Nephron (organoid): ENCODE measurements around the gene MSH5.

Experiments used
- H3K27ac Mint-ChIP-seq, 3 experiments: 2 replicates each; pipeline ENCODE4 v1.8.0; 2020; ENCODE audit warnings: mixed read lengths in 3 of 3, mild to moderate bottlenecking in 2 of 3, moderate library complexity in 1 of 3
- H3K27me3 Mint-ChIP-seq: 2 replicates; pipeline ENCODE4 v1.8.0; 2021; ENCODE audit warnings: low read depth, mild to moderate bottlenecking, moderate library complexity, mixed read lengths
- H3K36me3 Mint-ChIP-seq: 2 replicates; pipeline ENCODE4 v1.8.0; 2020; ENCODE audit warnings: low read depth, mixed read lengths
- H3K4me1 Mint-ChIP-seq: 2 replicates; pipeline ENCODE4 v1.8.0; 2020; ENCODE audit warnings: mixed read lengths
- H3K4me3 Mint-ChIP-seq, 3 experiments: 2 replicates each; pipeline ENCODE4 v1.8.0; 2020; ENCODE audit warnings: mild to moderate bottlenecking in 3 of 3, mixed read lengths in 3 of 3, moderate library complexity in 2 of 3
- H3K9me3 Mint-ChIP-seq: 2 replicates; pipeline ENCODE4 v1.8.0; 2020; ENCODE audit warnings: mixed read lengths
- TF ChIP-seq, protein P1 (sequence below), 3 experiments: fragments of 200-600 bp; sonication (generic); IDR thresholded peaks; one replicate each; pipeline ENCODE4 v1.5.0; 2021; ENCODE audit warnings: antibody characterized with exemption in 3 of 3; ENCODE audit not compliant: unreplicated experiment in 3 of 3

MSH5 gene

GRCh38 chr6:31720196-31720770, 19.5 kb upstream of the MSH5 start:
- H3K27me3 Mint-ChIP-seq, result peaks cover 4% of the 10 kb centered on the region
- H3K4me3 Mint-ChIP-seq, result no peak overlapping the region
- peaks cover 4% of the 10 kb centered on the region for H3K4me1 Mint-ChIP-seq
- H3K27ac Mint-ChIP-seq, result no peak overlapping the region
- H3K9me3 Mint-ChIP-seq, result no peaks in the 10 kb centered on the region
- peaks cover 10% of the 10 kb centered on the region for H3K36me3 Mint-ChIP-seq
- TF ChIP-seq, protein P1, sequence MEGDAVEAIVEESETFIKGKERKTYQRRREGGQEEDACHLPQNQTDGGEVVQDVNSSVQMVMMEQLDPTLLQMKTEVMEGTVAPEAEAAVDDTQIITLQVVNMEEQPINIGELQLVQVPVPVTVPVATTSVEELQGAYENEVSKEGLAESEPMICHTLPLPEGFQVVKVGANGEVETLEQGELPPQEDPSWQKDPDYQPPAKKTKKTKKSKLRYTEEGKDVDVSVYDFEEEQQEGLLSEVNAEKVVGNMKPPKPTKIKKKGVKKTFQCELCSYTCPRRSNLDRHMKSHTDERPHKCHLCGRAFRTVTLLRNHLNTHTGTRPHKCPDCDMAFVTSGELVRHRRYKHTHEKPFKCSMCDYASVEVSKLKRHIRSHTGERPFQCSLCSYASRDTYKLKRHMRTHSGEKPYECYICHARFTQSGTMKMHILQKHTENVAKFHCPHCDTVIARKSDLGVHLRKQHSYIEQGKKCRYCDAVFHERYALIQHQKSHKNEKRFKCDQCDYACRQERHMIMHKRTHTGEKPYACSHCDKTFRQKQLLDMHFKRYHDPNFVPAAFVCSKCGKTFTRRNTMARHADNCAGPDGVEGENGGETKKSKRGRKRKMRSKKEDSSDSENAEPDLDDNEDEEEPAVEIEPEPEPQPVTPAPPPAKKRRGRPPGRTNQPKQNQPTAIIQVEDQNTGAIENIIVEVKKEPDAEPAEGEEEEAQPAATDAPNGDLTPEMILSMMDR (IDR thresholded peaks at IDR 0.05; ENCODE audit: unreplicated experiment in 3 of 3), result no peak

DNA sequence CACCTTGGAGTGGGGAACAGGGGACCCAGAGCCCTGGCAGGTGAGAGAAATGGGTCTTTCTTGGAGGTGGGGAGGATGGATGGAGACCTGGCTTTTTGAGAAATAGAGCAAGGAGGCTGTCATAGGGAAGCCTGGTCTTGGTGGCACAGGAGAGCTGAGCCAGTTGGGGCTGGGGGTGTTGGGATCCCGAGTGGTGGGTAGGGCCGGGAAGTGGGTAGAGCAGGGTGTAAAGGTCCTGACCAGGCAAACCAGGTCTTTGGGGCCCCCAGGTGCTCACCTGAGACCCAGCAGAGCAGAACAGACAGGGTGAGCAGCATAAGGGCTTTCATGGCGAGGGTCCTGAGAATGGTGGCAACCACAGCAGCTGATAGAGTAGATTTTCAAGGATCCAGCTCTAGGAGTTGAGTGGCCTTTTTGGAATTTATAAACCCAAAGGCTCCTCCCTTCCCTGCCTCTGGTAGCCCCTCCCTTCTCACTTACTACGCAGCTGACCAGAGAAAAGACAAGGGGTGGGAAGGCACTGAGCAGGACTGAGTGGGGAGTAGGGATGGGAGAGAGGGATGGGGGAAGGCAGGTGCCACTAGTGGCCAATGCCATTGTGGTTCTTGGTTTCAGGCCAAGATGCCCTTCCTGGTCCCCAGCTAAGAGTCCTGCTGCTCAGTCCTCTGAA, 18.3 kb upstream of the MSH5 start, which contains the start of gene LY6G6C:
Gene LY6G6C (minus strand): TSS at position 396 of the 670 bp plus-strand sequence. CDS start 67 bp downstream, at position 329.
- H3K27me3 Mint-ChIP-seq, result peaks cover 4% of the 10 kb centered on the region
- H3K4me1 Mint-ChIP-seq, result no peaks in the 10 kb centered on the region

GRCh38 chr6:31722173-31722572, 17.6 kb upstream of the MSH5 start:
- H3K36me3 Mint-ChIP-seq, result peaks cover 28% of the 10 kb centered on the region
- no peaks in the 10 kb centered on the region for H3K4me1 Mint-ChIP-seq
- TF ChIP-seq, protein P1 (IDR thresholded peaks at IDR 0.05; ENCODE audit: unreplicated experiment in 3 of 3), result no peak
- H3K4me3 Mint-ChIP-seq, result no peak overlapping the region
- peaks cover 4% of the 10 kb centered on the region for H3K27me3 Mint-ChIP-seq
- H3K9me3 Mint-ChIP-seq, result no peaks in the 10 kb centered on the region
- H3K27ac Mint-ChIP-seq, result no peak overlapping the region

More for the DNA sequence above, 18.3 kb upstream of the MSH5 start, which contains the start of gene LY6G6C:
- Mint-ChIP-seq H3K9me3 (no peaks in the 10 kb centered on the region), H3K27ac (no peak within 1 kb of the TSS), H3K36me3 (peaks cover 21% of the 10 kb centered on the region), H3K4me3 (peak within 1 kb of the TSS in 1 of 3 experiments; percentile 38)
- TF ChIP-seq, protein P1 (IDR thresholded peaks at IDR 0.05; ENCODE audit: unreplicated experiment in 3 of 3), result no peak

DNA sequence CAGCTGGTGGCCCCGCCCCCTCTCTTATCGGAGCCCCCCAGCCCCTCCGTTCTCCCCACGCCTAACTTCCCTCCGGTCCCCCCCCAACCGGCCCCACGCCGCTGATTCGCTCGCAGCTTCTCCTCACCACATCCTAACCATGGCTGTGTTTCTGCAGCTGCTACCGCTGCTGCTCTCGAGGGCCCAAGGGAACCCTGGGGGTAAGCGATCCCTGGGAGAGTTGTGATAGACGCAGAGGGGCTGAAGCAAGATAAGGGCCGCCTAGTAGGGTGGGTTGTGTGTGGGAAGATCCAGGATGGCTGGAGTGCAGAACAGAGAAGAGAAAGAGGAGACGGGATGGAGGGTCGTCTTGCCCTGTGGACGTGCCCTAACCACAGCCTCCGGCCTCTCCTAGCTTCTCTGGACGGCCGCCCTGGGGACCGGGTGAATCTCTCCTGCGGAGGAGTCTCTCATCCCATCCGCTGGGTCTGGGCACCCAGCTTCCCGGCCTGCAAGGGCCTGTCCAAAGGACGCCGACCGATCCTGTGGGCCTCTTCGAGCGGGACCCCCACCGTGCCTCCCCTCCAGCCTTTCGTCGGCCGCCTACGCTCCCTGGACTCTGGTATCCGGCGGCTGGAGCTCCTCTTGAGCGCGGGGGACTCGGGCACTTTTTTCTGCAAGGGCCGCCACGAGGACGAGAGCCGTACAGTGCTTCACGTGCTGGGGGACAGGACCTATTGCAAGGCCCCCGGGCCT, 16.4 kb upstream of the MSH5 start, which contains the start of gene MPIG6B:
Gene MPIG6B (plus strand): TSS at position 129 of the 735 bp plus-strand sequence. CDS start 11 bp downstream, at position 140.
- Mint-ChIP-seq H3K27me3 (peaks cover 4% of the 10 kb centered on the region), H3K36me3 (peaks cover 37% of the 10 kb centered on the region), H3K27ac (peak within 1 kb of the TSS in 1 of 3 experiments; percentile 14), H3K4me1 (no peaks in the 10 kb centered on the region), H3K4me3 (no peak within 1 kb of the TSS), H3K9me3 (no peaks in the 10 kb centered on the region)
- TF ChIP-seq, protein P1 (IDR thresholded peaks at IDR 0.05; ENCODE audit: unreplicated experiment in 3 of 3), result no peak

DNA sequence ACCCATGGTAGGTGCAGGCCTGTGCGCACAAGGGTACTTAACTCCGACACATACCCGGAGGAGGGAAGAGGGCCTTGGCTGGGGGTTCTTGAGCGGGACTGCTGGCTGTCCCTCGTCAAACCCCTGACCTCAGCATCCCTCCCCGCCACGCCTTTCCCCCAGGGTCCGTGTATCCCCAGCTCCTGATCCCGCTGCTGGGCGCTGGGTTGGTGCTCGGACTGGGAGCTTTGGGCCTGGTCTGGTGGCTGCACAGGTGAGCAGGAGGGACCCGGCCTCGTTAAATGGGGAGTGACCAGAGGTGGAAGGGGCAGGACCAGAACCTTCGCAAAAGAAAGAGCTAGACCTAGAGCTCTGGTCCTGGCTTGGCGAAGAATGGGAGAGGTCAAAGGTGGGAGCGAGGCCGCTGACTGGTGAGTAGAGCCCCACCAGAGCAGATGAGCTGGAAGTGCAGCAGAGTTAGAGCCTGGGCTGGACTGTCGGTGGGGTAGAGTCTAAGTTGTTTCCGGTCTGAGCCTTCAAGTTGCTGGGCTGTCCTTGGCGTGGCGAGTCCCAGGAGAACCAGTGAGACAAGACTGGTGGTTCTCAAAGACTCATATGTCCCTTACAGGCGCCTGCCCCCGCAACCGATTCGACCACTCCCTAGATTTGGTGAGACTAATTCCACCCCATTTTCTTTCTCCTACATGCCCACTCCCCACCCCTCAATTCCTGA, 15.7 kb upstream of the MSH5 start:
- peaks cover 44% of the 10 kb centered on the region for H3K36me3 Mint-ChIP-seq
- TF ChIP-seq, protein P1 (IDR thresholded peaks at IDR 0.05; ENCODE audit: unreplicated experiment in 3 of 3), result no peak
- peaks cover 5% of the 10 kb centered on the region for H3K4me1 Mint-ChIP-seq
- no peaks in the 10 kb centered on the region for H3K9me3 Mint-ChIP-seq
- H3K27ac Mint-ChIP-seq, result peak overlapping the region in 1 of 3 experiments; percentile 14
- no peak overlapping the region for H3K4me3 Mint-ChIP-seq
- H3K27me3 Mint-ChIP-seq, result peaks cover 4% of the 10 kb centered on the region
